Inferior parietal cortex (tissue), 1 donor: Measurements from ENCODE around the gene ARF5.

Experiments used
- DNase-seq: peaks from one replicate; pipeline ENCODE4 v3.0.0-alpha.2; 2016; ENCODE audit errors: extremely low spot score

ARF5 gene

DNA sequence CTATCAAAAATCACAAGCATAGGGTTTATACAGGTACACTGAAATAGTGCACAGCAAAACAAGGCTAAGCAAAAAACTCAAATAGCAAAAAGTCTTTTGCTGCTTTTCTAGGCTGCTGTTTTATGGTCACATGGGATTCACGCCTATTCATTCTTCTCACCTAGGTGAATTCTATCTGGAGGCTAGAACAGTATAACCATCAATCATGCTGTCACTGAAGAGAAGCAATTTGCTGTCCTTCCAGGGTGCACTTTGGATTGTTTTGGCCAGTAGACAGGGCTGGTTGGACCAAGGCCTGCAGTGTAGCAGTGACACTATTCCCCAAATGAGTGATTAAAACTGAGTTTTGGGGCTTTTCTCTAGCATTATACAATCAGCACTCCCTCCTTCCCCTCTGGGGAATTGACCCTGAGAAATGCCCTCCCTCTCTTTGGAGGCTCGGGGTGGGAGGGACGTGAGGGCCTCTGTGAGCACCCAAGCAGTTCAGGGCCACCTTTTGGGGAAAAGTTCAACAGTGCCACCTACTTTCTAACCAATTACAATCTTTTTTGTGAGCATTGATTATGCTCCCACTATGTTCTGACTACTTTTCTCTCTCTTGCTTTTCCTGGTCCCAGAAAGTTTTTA is 47.6 kb downstream of the ARF5 start:
- DNase-seq, result no peak

DNA sequence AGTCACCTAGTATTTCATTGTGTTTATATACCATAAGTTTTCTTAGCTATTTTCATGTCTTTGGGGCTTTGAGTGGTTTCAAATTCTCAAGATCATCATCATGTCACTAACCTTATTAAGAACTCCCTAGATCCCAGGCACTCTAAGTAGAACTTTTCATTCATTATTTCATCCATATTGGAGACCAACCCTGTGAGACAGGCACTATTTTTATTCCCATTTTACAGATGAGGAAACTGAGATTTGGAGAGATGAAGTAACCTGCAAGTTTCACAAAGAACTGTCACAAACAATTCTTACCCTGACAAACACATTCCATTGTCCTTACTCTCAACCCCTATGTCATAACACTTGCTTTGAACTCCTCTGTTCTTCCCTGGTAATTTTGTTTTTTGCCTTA is 50.0 kb downstream of the ARF5 start:
- no peak for DNase-seq
